GM21390 (cell line): ENCODE measurements around the gene KHDRBS1.
A peak's percentile ranks its signal among the peaks of the same experiment; 100 is the strongest.
"Not testable (repeated sequence)": the region's sequence is repeated elsewhere in the genome, so short reads cannot be mapped to it uniquely, and the experiment has no call there.

ENCODE experiments used
- ATAC-seq: cut with Tn5 transposase; IDR thresholded peaks from one replicate; pipeline ENCODE4 v1.9.1; 2021; ENCODE audit not compliant: unreplicated experiment

KHDRBS1 gene, protein sequence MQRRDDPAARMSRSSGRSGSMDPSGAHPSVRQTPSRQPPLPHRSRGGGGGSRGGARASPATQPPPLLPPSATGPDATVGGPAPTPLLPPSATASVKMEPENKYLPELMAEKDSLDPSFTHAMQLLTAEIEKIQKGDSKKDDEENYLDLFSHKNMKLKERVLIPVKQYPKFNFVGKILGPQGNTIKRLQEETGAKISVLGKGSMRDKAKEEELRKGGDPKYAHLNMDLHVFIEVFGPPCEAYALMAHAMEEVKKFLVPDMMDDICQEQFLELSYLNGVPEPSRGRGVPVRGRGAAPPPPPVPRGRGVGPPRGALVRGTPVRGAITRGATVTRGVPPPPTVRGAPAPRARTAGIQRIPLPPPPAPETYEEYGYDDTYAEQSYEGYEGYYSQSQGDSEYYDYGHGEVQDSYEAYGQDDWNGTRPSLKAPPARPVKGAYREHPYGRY

GRCh38 chr1:32013386-32014198 is at the start of gene KHDRBS1:
Gene KHDRBS1, plus strand, starts transcription at chr1:32013868. Its CDS starts 128 bp downstream, at chr1:32013996.
- peak; percentile 70 for ATAC-seq

DNA sequence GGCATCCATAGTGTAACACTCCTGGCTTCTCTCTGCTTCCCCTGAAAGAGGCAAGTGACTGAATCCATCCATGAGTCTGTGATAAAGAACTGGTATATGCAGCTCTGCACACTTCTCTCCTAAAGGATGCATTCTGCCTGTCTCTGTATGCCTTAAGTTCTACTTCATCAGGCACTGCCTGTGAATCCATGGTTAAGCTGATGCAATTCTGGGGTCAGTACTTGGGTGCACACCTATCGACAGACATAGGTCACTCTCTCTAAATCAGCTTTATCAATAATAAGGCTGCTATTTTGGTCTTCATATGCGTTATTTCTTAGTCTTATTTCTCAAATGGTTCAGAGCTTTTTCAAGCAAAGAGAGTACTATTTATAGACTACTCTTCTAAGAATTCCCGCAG is 42.8 kb upstream of the KHDRBS1 start:
- no peak for ATAC-seq

GRCh38 chr1:31976401-31976800 is 37.3 kb upstream of the KHDRBS1 start:
- no peak for ATAC-seq

- no peak for ATAC-seq
Measured at GRCh38 chr1:31977385-31978131, 36.1 kb upstream of the KHDRBS1 start.

- ATAC-seq, result no peak
Measured at GRCh38 chr1:31978843-31979400, 34.7 kb upstream of the KHDRBS1 start.

GRCh38 chr1:31980835-31981455 is 32.7 kb upstream of the KHDRBS1 start:
- no peak for ATAC-seq

- no peak for ATAC-seq
Measured at GRCh38 chr1:31981456-31981839, 32.2 kb upstream of the KHDRBS1 start.

DNA sequence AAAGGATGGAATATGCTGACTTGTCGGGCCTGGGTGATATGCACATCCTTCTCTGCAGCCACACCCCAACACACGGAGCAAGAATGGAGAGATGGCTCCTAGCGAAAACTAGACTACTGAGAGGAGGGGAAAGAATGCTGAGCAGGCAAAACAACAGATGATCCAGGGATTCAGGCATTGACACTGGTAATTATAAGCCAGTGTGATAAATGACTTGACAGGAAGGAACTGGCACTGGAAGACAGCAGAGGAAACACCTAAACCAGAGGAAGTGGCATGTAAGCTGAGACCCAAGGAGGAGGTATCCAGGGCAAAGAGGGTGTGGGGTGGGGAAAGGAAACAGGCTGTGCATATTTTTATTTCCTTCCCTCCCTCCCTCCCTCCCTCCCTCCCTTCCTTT is 31.7 kb upstream of the KHDRBS1 start:
- ATAC-seq, result no peak

DNA sequence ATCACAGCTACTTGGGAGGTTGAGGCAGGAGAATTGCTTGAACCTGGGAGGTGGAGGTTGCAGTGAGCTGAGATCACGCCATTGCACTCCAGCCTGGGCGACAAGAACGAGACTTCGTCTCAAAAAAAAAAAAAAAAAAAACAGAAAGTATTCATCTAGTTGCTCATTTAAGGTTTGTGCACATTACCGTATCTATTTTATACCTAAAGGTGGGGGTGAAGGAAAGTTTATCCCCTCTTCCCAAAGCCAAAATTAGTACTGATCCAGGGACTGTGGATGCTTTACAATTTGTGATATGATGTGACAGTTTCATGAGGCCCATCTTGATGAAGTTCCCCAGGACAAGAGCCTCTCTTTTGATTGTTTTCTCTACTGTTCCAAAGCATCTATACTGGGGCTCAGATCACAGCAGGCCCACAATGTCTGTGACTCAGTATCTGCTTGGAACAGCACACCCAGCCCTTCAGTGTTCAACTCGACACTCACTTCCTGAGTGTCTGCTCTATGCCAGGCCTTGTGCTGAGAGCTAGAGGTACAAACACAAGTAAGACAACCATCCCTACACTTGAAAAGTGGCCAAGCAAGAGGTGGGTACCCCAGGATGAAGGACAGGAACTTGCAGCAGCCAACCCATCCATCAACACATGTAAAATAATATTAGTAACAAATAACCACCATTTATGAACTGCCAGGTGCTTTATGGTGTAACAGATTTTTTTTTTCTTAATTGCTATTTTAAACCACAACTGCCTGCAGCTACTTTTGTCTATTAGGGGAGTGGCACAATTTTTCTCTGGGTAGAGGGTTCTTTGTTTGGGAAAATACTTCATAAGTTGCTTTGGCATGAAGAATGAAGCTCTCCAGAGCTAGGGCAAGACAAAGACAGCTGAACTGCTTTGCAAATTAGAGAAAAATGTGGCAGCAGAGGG is 29.0 kb upstream of the KHDRBS1 start:
- no peak for ATAC-seq

DNA sequence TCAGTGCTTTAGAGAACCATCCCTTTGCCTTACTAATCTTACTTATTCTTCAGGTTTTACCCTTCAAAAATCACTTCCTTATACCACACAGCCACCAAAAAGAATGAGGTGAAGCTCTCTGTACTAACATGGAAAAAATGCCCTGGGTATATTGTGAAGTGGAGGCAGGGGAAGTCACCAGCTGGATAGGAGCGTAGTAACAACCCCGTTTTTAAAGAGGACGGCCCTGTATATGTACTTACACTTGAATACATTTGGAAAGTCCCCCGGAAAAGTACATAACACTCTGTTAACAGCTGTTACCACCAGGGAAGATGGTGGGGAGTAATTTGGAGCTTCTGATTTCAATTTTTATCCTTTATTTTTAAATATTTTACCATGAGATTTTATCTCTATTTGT is 28.2 kb upstream of the KHDRBS1 start:
- ATAC-seq, result no peak

DNA sequence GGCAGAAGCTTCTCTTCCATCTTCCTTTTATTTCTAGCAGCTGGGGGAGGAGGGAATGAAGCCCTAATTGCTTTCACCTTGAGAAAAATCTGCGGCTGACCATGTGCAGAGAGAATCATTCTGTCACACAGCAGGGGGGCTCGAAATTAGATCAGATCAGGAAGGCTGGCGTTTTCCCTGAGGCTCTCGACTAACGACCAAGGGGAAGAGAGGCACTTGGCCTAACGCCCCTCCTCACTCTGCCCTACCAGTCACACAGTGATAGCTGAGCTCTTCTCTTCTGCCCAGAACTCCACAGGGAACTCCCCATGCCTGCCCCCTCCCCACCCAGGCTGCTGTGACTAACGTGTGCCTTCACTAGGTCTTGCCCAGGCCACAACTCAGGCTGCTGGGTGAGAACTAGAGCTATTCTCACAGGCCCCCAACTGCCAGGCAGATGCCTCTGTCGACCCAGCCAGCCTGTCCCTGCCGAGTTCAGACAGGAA is 26.5 kb upstream of the KHDRBS1 start:
- ATAC-seq, result no peak

GRCh38 chr1:31989964-31990363 is 23.7 kb upstream of the KHDRBS1 start:
- no peak for ATAC-seq

DNA sequence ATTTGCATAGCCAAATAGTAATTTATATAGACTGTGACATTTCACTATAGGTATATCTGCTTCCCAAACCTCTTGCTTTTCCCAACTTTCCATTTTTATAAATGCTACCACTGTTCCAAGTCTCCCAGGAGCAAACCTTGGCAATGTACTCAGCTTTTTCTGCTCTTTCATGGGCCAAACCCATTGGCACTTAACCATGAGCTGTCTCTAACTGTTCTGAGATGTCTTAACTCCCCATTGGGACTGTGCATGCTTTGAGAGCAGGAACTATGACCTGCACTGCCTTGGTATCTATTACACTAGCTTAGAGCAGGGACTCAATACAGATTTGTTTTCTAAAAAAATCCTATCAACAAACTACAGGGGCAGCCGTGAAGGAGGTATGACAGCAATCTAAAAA is 22.5 kb upstream of the KHDRBS1 start:
- ATAC-seq, result no peak

DNA sequence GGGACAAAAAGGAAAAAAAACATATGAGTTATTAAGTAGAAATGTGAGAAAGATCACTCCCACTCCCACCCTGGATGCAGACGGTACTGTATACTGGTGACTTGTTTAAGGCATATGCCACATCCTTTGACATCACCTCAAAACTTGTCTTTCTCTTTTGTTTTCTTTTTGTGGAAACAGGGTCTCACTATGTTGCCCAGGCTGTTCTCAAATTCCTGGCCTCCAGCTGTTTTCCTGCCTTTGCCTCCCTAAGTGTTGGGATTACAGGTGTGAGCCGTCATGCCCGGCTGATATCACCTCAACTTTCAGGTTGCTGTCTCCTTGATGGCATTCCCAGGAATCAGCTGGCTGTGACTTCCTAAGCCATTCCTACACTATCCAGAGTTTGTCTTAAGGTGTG is 18.4 kb upstream of the KHDRBS1 start:
- no peak for ATAC-seq

- ATAC-seq, result not testable (repeated sequence)
Measured at GRCh38 chr1:31996121-31996520, 17.5 kb upstream of the KHDRBS1 start.

- no peak for ATAC-seq
Measured at GRCh38 chr1:32001863-32002262, 11.8 kb upstream of the KHDRBS1 start.

DNA sequence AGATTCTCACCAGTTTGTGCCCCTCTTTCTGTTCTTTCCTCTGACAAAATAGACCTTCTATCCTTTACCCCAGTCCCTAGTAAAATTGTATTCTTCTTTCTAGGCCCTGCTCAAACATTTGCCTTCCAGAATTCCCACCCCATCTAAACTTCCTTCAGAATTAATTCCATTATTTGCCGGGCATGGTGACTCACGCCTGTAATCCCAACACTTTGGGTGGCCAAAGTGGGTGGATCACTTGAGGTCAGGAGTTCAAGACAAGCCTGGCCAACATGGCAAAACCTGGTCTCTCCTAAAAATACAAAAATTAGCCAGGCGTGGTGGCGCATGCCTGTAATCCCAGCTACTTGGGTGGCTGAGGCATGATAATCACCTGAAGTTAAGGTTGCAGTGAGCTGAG is 11.4 kb upstream of the KHDRBS1 start:
- ATAC-seq, result not testable (repeated sequence)

DNA sequence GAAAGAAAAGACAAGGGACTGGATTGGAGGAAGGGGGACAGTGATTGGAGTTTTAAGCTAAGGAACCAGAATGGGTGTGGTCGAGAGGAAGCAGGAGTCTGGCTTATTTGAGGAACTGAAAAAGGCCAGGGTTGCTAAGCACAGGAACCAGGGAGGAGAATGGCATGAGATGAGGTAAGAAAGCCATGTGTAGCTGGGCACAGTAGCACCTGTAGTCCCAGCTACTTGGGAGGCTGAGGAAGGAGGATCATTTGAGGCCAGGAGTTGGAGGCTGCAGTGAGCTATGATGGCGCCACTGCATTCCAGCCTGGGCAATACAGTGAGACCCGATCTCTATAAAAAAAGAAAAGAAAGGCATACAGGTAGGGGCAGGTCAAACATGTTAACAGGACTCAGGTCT is 8.1 kb upstream of the KHDRBS1 start:
- no peak for ATAC-seq

DNA sequence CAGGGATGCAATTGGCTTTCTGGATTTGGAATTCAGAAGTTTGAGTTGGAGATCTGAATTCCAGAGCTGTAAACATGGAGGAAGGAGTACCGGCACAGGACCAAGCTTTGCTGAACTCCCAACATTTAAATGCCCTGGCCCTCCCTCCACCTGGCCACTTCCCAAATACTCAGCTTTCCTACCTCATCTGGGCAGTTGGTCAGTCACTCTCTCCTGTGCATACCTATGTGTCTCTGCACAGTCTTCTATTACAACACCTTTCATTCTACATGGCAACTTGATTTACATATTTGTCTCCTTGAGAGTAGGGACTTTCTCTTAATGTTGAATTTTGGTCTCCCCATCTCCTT is 6.1 kb upstream of the KHDRBS1 start:
- ATAC-seq, result no peak

DNA sequence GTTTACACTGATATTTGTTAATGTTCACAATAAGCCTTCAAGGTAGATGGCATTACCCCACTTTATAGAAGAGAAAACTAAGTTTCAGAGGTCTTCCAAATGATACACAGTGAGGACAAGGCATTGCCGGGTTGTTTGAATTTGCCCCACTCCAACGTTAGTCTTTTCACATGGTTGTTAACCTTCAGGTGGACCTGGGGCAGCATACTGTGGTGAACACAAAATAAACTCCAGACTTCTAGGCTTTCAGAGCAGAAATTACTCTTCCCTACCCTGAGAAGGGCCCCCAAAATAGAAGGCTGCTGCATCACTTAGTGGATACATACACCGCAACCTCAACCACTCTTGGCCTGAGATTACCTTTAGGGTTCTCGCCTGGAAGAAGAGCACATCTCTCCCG is 3.4 kb upstream of the KHDRBS1 start:
- no peak for ATAC-seq
